ENCODE measurements around the gene AURKAIP1. TPM values are rescaled to one million over a fixed set of nuclear protein-coding genes. Genes with fewer than 3 reads are reported as not detected.

Gene AURKAIP1
- total RNA-seq, 1 experiment from 2014 or later, result 196 TPM

DNA sequence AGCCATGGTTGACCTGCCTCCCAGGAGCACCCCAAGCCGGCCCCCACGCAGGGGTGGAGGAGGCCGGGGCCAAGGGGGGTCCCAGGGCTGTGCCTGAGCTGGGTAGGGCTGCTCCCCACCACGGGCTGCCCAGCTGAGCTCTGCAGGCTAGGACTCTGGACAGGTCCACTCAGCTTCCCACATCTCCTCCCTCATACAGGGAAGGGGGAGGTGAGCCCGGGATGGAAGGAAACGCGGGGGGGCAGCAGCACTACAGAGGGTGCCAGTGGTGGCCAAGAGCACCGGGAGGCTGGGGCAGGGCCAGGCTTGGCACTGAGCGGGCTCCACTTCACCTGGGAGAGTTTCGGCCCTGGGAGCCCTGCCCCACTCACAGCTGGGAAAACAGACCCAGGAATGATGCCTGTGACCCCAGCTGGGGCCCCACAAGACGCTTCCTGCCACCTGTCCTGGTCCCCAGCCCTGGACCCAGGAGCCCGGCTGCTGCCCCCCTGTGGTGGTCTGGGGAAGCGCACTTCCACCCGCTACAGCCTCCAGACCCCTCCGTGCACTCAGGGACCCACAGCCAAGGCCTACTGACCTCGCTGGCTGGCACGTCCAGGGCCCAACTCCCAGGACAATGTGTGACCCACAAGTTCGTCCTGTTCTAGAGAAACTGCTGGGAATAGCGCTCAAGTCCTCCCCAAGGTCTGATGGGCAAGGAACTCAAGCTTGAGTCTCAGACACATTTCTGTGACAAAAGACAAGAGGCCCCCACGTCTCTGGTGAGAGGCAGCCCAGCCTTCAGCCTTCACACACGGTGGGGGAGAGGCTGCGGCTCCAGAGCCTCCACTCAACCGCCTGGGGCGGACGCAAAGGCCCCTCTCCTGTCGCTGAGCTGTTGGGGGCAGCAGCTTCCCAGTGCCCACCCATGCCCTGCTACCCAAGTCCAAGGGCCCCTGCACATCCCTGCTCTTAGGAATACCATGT, 3.0 kb downstream of the AURKAIP1 start:
- no peak overlapping the region for H3K9ac ChIP-seq (ENCODE audit: extremely low read depth, insufficient read length, low read length)
- H3K27ac ChIP-seq (ENCODE audit: insufficient read length, low read depth, low read length), result no peak overlapping the region

More for the DNA sequence above, 3.0 kb downstream of the AURKAIP1 start:
- Histone ChIP-seq H3K23me2 (ENCODE audit: insufficient read length, low read depth, low read length, poor library complexity, severe bottlenecking) (peaks cover 10% of the 10 kb centered on the region), H3K4me2 (ENCODE audit: insufficient read depth, insufficient read length, low read length) (no peak overlapping the region), H3K27me3 (ENCODE audit: insufficient read depth, low read length) (no peaks in the 10 kb centered on the region), H4K91ac (ENCODE audit: insufficient read length, low read depth, low read length) (no peak overlapping the region), H4K5ac (ENCODE audit: insufficient read length, low read depth, low read length) (no peak overlapping the region), H3K14ac (ENCODE audit: insufficient read depth, low read length) (no peak overlapping the region; the same call in 1 of the 2 replicates), H3K23ac (ENCODE audit: insufficient read length, low read depth, low read length) (no peak overlapping the region), H3K9me3 (ENCODE audit: control insufficient read depth, low read depth, low read length) (peaks cover 6% of the 10 kb centered on the region), H3K4me1 (ENCODE audit: insufficient read depth, low read length) (no peaks in the 10 kb centered on the region; the same call in 1 of the 2 replicates), H3K79me1 (ENCODE audit: insufficient read depth, low read depth, low read length, poor library complexity, severe bottlenecking) (peaks cover 13% of the 10 kb centered on the region), H4K20me1 (ENCODE audit: control insufficient read depth, insufficient read depth, insufficient read length) (no peaks in the 10 kb centered on the region), H3K4ac (ENCODE audit: low read depth, low read length) (no peak overlapping the region; the same call in 1 of the 2 replicates), H3K79me2 (ENCODE audit: insufficient read depth, low read length) (peaks cover 4% of the 10 kb centered on the region; the same call in 1 of the 2 replicates), H3K56ac (ENCODE audit: insufficient read length, low read depth, low read length) (no peak overlapping the region), H2AK5ac (ENCODE audit: insufficient read length, low read length) (no peak overlapping the region), H2BK5ac (ENCODE audit: insufficient read length, low read length) (no peak overlapping the region), H2AFZ (ENCODE audit: low read length) (no peak overlapping the region), H2BK120ac (ENCODE audit: low read depth, low read length, poor library complexity, severe bottlenecking) (no peak overlapping the region), H2BK20ac (ENCODE audit: low read depth, low read length, poor library complexity, severe bottlenecking) (no peak overlapping the region), H4K8ac (replicated peaks; ENCODE audit: insufficient read length, low read depth, low read length) (no peak overlapping the region), H2BK12ac (ENCODE audit: insufficient read length, low read depth, low read length) (no peak overlapping the region), H3K18ac (ENCODE audit: insufficient read length, low read depth, low read length) (no peak overlapping the region), H2BK15ac (ENCODE audit: low read depth, low read length) (no peak overlapping the region), H3T11ph (ENCODE audit: low read length) (no peak overlapping the region)
- H3K36me3 Mint-ChIP-seq (ENCODE audit: insufficient read depth in 1 of 3, low read depth in 3 of 3), result peaks cover 6 to 20% (median 12%) of the 10 kb centered on the region in 3 experiments
- peaks cover 5 to 10% of the 10 kb centered on the region in 2 experiments for H3K4me1 Mint-ChIP-seq
- no peaks in the 10 kb centered on the region; a peak in 1 of 5 replicates for H3K9me3 Mint-ChIP-seq
- peak; percentile 90 for DNase-seq
- TF ChIP-seq, protein P1, sequence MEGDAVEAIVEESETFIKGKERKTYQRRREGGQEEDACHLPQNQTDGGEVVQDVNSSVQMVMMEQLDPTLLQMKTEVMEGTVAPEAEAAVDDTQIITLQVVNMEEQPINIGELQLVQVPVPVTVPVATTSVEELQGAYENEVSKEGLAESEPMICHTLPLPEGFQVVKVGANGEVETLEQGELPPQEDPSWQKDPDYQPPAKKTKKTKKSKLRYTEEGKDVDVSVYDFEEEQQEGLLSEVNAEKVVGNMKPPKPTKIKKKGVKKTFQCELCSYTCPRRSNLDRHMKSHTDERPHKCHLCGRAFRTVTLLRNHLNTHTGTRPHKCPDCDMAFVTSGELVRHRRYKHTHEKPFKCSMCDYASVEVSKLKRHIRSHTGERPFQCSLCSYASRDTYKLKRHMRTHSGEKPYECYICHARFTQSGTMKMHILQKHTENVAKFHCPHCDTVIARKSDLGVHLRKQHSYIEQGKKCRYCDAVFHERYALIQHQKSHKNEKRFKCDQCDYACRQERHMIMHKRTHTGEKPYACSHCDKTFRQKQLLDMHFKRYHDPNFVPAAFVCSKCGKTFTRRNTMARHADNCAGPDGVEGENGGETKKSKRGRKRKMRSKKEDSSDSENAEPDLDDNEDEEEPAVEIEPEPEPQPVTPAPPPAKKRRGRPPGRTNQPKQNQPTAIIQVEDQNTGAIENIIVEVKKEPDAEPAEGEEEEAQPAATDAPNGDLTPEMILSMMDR (conservative IDR thresholded peaks at IDR 0.05), result peak; percentile 95
- H3K4me3 Mint-ChIP-seq, result peak overlapping the region; percentile 83 to 88; a peak in 4 of 5 replicates
- peaks cover 5% of the 10 kb centered on the region; the same call in 1 of the 2 replicates for H3K27me3 Mint-ChIP-seq (ENCODE audit: low read depth)
- no peak overlapping the region for H3K27ac Mint-ChIP-seq
- no CpG with 5 or more reads among the region's 26 CpGs for WGBS (ENCODE audit: extremely low coverage, insufficient read length, low lambda C conversion rate)

Data from H9 (cell line).